GM20000 (cell line): ENCODE results near the gene PALLD.

Experiments
- DNase-seq: peaks from one replicate; pipeline ENCODE4 v3.0.0; 2012; ENCODE audit warnings: low spot score
- CTCF ChIP-seq: IDR thresholded peaks from 2 replicates; pipeline ENCODE4 v1.5.1; 2012; ENCODE audit warnings: mild to moderate bottlenecking, control low read depth; ENCODE audit errors: extremely low read depth, missing control alignments

PALLD gene

GRCh38 chr4:168674077-168674747 is 177.4 kb downstream of the PALLD start:
- DNase-seq: no peak
- no peak for TF ChIP-seq CTCF

- no peak for TF ChIP-seq CTCF
- no peak for DNase-seq
Observed at GRCh38 chr4:168674866-168675265, 178.0 kb downstream of the PALLD start.

GRCh38 chr4:168677063-168677462 is 180.2 kb downstream of the PALLD start:
- no peak for TF ChIP-seq CTCF
- DNase-seq: no peak

- no peak for DNase-seq
- TF ChIP-seq CTCF: no peak
Observed at GRCh38 chr4:168677879-168678278, 181.0 kb downstream of the PALLD start.

DNA sequence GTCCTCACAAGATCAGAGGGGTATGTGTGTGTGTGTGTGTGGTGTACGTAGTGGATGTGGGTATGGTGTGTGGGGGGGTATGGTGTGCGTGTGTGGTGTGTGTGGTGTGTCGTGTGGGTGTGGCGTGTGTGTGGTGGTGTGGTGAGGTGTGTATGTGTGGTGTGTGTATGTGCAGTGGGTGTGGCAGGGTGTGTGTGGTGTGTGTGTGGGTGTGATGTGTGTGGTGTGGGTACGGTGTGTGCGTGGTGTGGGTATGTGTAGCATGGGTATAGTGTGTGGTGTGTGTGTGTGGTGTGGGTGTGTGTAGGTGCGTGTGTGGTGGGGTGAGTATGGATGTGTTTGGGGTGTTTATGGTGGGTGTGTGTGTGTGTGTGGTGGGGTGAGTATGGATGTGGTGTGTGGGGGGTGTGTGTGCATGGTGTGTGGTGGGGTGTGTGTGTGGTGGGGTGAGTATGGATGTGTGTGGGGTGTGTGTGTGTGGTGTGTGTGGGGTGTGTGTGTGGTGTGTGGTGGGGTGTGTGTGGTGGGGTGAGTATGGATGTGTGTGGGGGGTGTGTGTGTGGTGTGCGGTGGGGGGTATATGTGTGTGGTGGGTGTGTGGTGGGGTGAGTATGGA is 182.0 kb downstream of the PALLD start:
- no peak for TF ChIP-seq CTCF

GRCh38 chr4:168679397-168679796 is 182.5 kb downstream of the PALLD start:
- TF ChIP-seq CTCF: no peak
- DNase-seq: no peak

More for the DNA sequence above, 182.0 kb downstream of the PALLD start:
- DNase-seq: no peak

GRCh38 chr4:168679819-168680218 is 183.0 kb downstream of the PALLD start:
- no peak for TF ChIP-seq CTCF
- no peak for DNase-seq
